Neuron (in vitro differentiated cells): ENCODE measurements around the gene ZNF18.

Source experiments
- H2AFZ ChIP-seq: one replicate; pipeline ENCODE4 v1.6.1; 2013; ENCODE audit warnings: low read depth, mild to moderate bottlenecking, inconsistent platforms, low read length, moderate library complexity
- H3K27me3 ChIP-seq: one replicate; pipeline ENCODE4 v1.6.1; 2013; ENCODE audit warnings: low read length; ENCODE audit not compliant: insufficient read depth
- H3K36me3 ChIP-seq: one replicate; pipeline ENCODE4 v1.6.1; 2013; ENCODE audit warnings: low read length; ENCODE audit not compliant: insufficient read depth
- H3K4me1 ChIP-seq: one replicate; pipeline ENCODE4 v1.6.1; 2013; ENCODE audit warnings: low read length; ENCODE audit not compliant: insufficient read depth
- H3K4me3 ChIP-seq: 2 replicates; pipeline ENCODE4 v1.5.1; 2013; ENCODE audit warnings: mild to moderate bottlenecking, low read length, moderate library complexity
- H3K9me3 ChIP-seq: one replicate; pipeline ENCODE4 v1.6.1; 2013; ENCODE audit warnings: low read length

Gene ZNF18

DNA sequence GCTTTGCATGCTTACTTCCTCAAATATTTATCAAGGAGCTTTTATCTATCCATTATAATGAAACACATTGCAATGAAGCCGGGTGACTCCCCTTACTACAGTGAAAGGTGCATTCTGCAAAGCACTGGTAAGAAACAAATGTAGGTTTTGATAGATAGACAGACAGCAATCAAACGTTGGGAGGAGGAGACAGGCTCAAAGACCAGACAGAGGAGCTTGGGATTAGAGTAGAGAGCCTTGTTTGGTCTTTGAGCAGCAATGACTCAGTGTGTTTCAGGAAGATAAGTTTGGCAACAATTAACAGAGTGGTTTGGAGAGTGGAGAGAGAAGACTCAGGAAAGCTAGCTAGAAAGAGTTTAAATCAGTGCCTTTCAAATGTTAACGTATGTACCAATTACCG, 68.8 kb downstream of the ZNF18 start:
- H3K4me3 ChIP-seq: no peak overlapping the region
- H2AFZ ChIP-seq: no peak overlapping the region
- peaks cover 7% of the 10 kb centered on the region for H3K4me1 ChIP-seq
- H3K36me3 ChIP-seq: no peaks in the 10 kb centered on the region
- no peaks in the 10 kb centered on the region for H3K9me3 ChIP-seq
- H3K27me3 ChIP-seq: no peaks in the 10 kb centered on the region
